SK-N-MC (cell line): ENCODE measurements around the gene CMIP.

ENCODE experiments used
- EZH2 ChIP-seq: fragments of 200-600 bp; sonication (generic); IDR thresholded peaks from one replicate; pipeline ENCODE4 v1.6.1; 2017; ENCODE audit warnings: antibody characterized with exemption
- POLR2AphosphoS5 ChIP-seq: IDR thresholded peaks from 2 replicates; pipeline ENCODE4 v1.6.1; 2012; ENCODE audit warnings: mild to moderate bottlenecking, low read depth, low read length, borderline replicate concordance

GRCh38 chr16:81711657-81712319, 267.2 kb downstream of the CMIP start:
- TF ChIP-seq EZH2 (no peak), POLR2AphosphoS5 (no peak)
